Small intestine (tissue), 7 donors: ENCODE measurements around the gene HIPK2. TPM values are rescaled to one million over a fixed set of nuclear protein-coding genes. Genes with fewer than 3 reads are reported as not detected.

Experiments
- DNase-seq, 2 donors: peaks; one replicate each; pipeline versions ENCODE4 v3.0.0 to v3.0.0-alpha.2; 2013
- FAIRE-seq: peaks from 2 replicates; lab custom pipeline; 2012; peaks lifted over from hg19 to GRCh38; lab: Jason Lieb, UNC
- H3K27ac ChIP-seq, 3 donors: one replicate each; pipeline ENCODE4 v1.5.1; 2013; ENCODE audit warnings: low read length in 2 of 3, mild to moderate bottlenecking in 2 of 3, control low read depth in 1 of 3, inconsistent platforms in 1 of 3, low read depth in 1 of 3, moderate library complexity in 1 of 3
- H3K27me3 ChIP-seq, 3 donors: one replicate each; pipeline ENCODE4 v1.6.1; 2013; ENCODE audit warnings: low read length in 3 of 3, inconsistent platforms in 1 of 3; ENCODE audit not compliant: control insufficient read depth in 3 of 3, insufficient read depth in 3 of 3
- H3K36me3 ChIP-seq, 3 donors: one replicate each; pipeline ENCODE4 v1.6.1; 2013; ENCODE audit warnings: low read length in 3 of 3, inconsistent platforms in 1 of 3, low read depth in 1 of 3, mild to moderate bottlenecking in 1 of 3, moderate library complexity in 1 of 3; ENCODE audit not compliant: control insufficient read depth in 3 of 3, insufficient read depth in 2 of 3
- H3K4me1 ChIP-seq, 3 donors: one replicate each; pipeline ENCODE4 v1.6.1; 2013; ENCODE audit warnings: low read length in 2 of 3, inconsistent platforms in 1 of 3, low read depth in 1 of 3, mild to moderate bottlenecking in 1 of 3, moderate library complexity in 1 of 3; ENCODE audit not compliant: control insufficient read depth in 3 of 3, insufficient read depth in 2 of 3
- H3K4me3 ChIP-seq, 3 donors: one replicate each; pipeline ENCODE4 v1.5.1; 2013; ENCODE audit warnings: low read length in 3 of 3, control low read depth in 1 of 3, inconsistent platforms in 1 of 3, low read depth in 1 of 3, mild to moderate bottlenecking in 1 of 3, moderate library complexity in 1 of 3
- H3K9me3 ChIP-seq, 2 donors: one replicate each; pipeline ENCODE4 v1.6.1; 2013; ENCODE audit warnings: low read depth in 1 of 2, low read length in 1 of 2; ENCODE audit not compliant: control insufficient read depth in 2 of 2, insufficient read depth in 1 of 2
- WGBS, 3 donors: extraction: QIAGEN DNeasy Blood & Tissue Kit; methylation state at CpG; one replicate each; pipeline ENCODE4 v1.1.7; 2013; 5-methylcytosine and 5-hydroxymethylcytosine counted together
- polyA plus RNA-seq, 4 donors: library from polyadenylated mRNA; stranded (reverse) in 3 of 4; unstranded in 1 of 4; fragments of 200-250 nt in 3 of 4; fragments of 120-200 nt in 1 of 4; gene quantifications; one replicate each; pipeline versions ENCODE4 v1.2.1 to v1.2.3, GENCODE V29; 2013
- donor health status: healthy with polysubstance abuse.
- donor health status: control.
- donor health status: control.
- donor health status: Bipolar disorder and iron deficiency.
- donor health status: healthy.

HIPK2 gene
- polyA plus RNA-seq, 4 donors = 3.2 to 11.4 (median 7.2) TPM

GRCh38 chr7:139798892-139799291, 21.1 kb upstream of the HIPK2 start:
- Histone ChIP-seq H3K27me3 (no peaks in the 10 kb centered on the region), H3K27ac (no peak overlapping the region), H3K4me1 (no peaks in the 10 kb centered on the region), H3K9me3 (peaks cover 2 to 6% of the 10 kb centered on the region in 2 donors), H3K36me3 (no peaks in the 10 kb centered on the region), H3K4me3 (no peak overlapping the region)
- DNase-seq = no peak
- 66 to 96% (median 89%) methylated on average over 3 to 4 of the region's 4 CpGs for whole genome bisulfite sequencing, 3 donors
- no peak for FAIRE-seq

- H3K27ac ChIP-seq = no peak overlapping the region
- peak; percentile 31 to 58 for DNase-seq
- 20 to 39% (median 33%) methylated on average over 10 of the region's 10 CpGs for WGBS, 3 donors
Observed at GRCh38 chr7:139798221-139798620, 20.4 kb upstream of the HIPK2 start.

GRCh38 chr7:139797607-139798006, 19.8 kb upstream of the HIPK2 start:
- Histone ChIP-seq H3K4me1 (no peaks in the 10 kb centered on the region), H3K27me3 (no peaks in the 10 kb centered on the region), H3K4me3 (no peak overlapping the region), H3K27ac (no peak overlapping the region), H3K36me3 (no peaks in the 10 kb centered on the region), H3K9me3 (no peaks in the 10 kb centered on the region)
- whole genome bisulfite sequencing, 3 donors = 75 to 84% (median 80%) methylated on average over 2 of the region's 2 CpGs
- no peak for FAIRE-seq
- no peak for DNase-seq

More at GRCh38 chr7:139798221-139798620, 20.4 kb upstream of the HIPK2 start:
- H3K4me3 ChIP-seq = no peak overlapping the region
- no peak for FAIRE-seq
- H3K4me1 ChIP-seq = no peaks in the 10 kb centered on the region
- no peaks in the 10 kb centered on the region for H3K27me3 ChIP-seq
- no peaks in the 10 kb centered on the region for H3K36me3 ChIP-seq
- no peaks in the 10 kb centered on the region for H3K9me3 ChIP-seq

- Histone ChIP-seq H3K27me3 (no peaks in the 10 kb centered on the region), H3K27ac (no peak overlapping the region), H3K4me3 (no peak overlapping the region), H3K36me3 (no peaks in the 10 kb centered on the region), H3K9me3 (no peaks in the 10 kb centered on the region), H3K4me1 (no peaks in the 10 kb centered on the region)
- DNase-seq = no peak
- FAIRE-seq = no peak
- WGBS, 3 donors = 92 to 97% (median 92%) methylated on average over 7 of the region's 7 CpGs
Observed at GRCh38 chr7:139791316-139791715, 13.5 kb upstream of the HIPK2 start.

DNA sequence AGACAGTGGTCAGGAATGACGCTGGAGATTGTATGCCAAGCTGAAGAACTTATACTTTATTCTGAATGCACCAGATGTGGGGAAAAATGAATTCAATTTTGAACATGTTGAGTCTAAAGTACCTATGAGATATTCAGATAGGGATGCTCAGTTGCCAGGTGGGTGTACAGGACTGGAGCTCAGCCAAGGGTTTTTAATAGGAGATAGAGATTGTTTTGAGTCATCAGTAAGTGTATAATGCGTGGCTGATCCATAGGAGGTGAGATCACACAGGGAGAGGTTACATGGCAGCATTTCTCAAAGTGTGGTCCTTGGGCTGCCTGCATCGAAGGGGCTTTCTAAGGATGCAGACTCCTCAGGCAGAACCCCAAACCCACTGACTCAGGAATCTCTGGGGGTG, 6.8 kb upstream of the HIPK2 start:
- Histone ChIP-seq H3K4me1 (no peaks in the 10 kb centered on the region), H3K9me3 (no peaks in the 10 kb centered on the region), H3K27ac (no peak overlapping the region), H3K4me3 (no peak overlapping the region), H3K27me3 (peaks cover 0 to 8% (median 0%) of the 10 kb centered on the region in 3 donors), H3K36me3 (no peaks in the 10 kb centered on the region)
- 84% methylated on average over 3 of the region's 3 CpGs for WGBS, 3 donors
- FAIRE-seq = no peak
- DNase-seq = no peak

GRCh38 chr7:139783647-139784385, 6.0 kb upstream of the HIPK2 start:
- no peak overlapping the region for H3K27ac ChIP-seq
- 23 to 48% (median 32%) methylated on average over 3 of the region's 3 CpGs for WGBS, 3 donors

DNA sequence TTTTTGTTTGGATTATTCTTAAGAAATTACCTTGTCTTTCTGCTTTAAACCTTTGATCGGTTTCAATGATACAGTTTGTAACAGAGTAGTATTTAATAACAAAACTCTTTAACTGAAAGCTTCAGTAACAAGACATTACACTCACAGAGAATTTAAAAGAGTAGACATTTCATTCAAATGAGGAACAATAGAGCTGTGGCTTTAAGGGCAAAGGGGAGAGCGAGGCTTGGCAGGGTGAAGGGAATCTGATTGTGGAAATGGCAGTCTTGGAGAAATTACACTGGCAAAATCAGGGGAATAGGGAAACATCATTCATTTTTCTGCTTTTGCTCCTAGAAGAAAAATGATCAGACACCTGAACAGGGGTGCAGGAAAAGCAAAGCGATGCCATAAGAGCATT, 5.1 kb upstream of the HIPK2 start:
- Histone ChIP-seq H3K9me3 (no peaks in the 10 kb centered on the region), H3K36me3 (no peaks in the 10 kb centered on the region), H3K27me3 (peaks cover 0 to 13% (median 0%) of the 10 kb centered on the region in 3 donors), H3K4me3 (no peak overlapping the region), H3K4me1 (peaks cover 0 to 3% (median 0%) of the 10 kb centered on the region in 3 donors), H3K27ac (no peak overlapping the region)
- DNase-seq (no peak), FAIRE-seq (no peak)
- 65 to 87% (median 76%) methylated on average over 3 of the region's 3 CpGs for WGBS, 3 donors

More at GRCh38 chr7:139783647-139784385, 6.0 kb upstream of the HIPK2 start:
- H3K9me3 ChIP-seq = no peaks in the 10 kb centered on the region
- FAIRE-seq = no peak
- H3K36me3 ChIP-seq = no peaks in the 10 kb centered on the region
- DNase-seq = peak in 1 of 2 donors; percentile 32
- H3K27me3 ChIP-seq = peaks cover 0 to 13% (median 0%) of the 10 kb centered on the region in 3 donors
- no peaks in the 10 kb centered on the region for H3K4me1 ChIP-seq
- H3K4me3 ChIP-seq = no peak overlapping the region

DNA sequence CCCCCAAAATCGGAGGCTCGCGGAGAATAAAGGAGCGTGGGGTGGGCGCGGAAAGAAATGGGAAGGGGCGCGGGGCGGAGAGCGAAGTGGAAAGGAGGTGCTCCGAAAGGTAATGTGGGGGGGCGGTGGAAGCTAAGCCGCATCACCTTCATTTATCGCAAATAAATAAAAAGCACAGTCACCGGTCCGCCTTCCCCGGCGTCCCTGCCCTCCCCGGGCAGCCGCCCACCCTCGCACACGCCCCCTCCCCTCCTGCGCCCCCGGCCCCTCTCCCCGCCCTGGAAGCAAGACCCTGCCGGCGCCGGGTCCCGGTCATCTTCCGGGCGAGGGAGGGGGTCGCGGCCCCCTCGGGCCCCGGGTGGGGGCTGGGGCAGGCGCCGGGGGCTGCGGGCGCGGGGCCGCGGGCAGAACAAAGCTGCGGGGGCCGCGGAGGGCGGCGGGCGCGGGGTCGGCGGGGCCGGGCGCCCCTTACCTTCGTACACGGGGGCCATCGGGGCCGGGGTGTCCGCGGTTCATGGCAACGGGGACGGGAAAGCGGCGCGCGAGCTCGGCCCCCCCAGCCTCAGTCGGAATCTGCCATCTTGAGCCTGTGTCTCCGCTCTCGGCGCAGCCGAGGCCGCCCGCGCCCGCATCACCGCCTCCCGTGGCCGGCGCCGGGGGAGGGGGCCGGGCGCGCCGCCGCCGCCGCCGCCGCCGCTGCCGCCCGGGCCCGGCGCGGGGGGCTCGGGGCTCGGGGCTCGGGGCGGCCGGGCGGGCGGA, 486 bp downstream of the HIPK2 start:
- peaks cover 0 to 8% (median 0%) of the 10 kb centered on the region in 3 donors for H3K27me3 ChIP-seq
- FAIRE-seq = no peak

More for the DNA sequence above, 486 bp downstream of the HIPK2 start:
- no peaks in the 10 kb centered on the region for H3K9me3 ChIP-seq
- DNase-seq = peak; percentile 20 to 64
- H3K4me1 ChIP-seq = peaks cover 4 to 8% (median 4%) of the 10 kb centered on the region in 3 donors
- WGBS, 3 donors = 0 to 1% (median 1%) methylated on average over 21 to 102 of the region's 102 CpGs
- H3K27ac ChIP-seq = peak overlapping the region; percentile 73 to 97 (median 95)
- H3K36me3 ChIP-seq = peaks cover 0 to 5% (median 5%) of the 10 kb centered on the region in 3 donors
- H3K4me3 ChIP-seq = peak overlapping the region; percentile 81 to 99 (median 90)
